ENCODE measurements around the gene FCMR.
"Not testable (repeated sequence)": the region's sequence is repeated elsewhere in the genome, so short reads cannot be mapped to it uniquely, and the experiment has no call there.

The FCMR gene

DNA sequence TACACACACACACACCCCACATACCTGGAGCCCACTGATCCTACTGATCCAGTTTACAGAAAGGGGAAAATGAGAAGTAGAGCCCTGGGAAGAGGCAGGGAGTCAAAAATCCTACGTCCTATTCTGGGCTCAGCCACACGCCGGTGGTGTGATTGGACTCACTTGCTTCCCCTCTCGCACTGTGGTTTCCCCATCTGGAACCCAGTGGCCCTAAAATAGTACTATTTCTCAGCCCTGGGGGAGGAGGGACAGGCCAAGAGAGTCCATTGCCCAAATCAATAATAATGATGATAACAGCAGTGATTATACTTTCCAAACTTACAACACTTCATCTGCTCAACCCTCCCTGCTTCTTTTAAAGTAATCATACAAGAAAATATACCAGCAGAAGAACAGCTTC is 27.5 kb upstream of the FCMR start:
- DNase-seq: no peak

DNA sequence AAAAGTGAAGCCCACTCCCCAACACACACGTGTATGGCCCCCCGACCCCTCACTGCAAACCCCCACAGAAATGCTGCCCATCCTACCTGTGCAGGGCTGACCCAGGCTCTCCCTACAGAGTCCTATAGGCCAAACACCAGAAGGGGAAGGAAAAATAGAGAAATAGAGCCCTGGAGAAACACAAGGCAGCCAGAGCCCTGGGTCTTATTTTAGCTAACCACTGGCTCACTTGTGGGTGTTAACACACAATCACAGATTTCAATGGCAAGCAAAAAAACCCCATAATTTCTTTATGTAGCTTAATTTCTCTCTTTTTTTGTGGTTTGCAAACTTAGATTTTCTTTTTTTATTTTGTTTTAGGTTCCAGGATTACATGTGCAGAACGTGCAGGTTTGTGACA is 25.5 kb upstream of the FCMR start:
- no peak for DNase-seq

DNA sequence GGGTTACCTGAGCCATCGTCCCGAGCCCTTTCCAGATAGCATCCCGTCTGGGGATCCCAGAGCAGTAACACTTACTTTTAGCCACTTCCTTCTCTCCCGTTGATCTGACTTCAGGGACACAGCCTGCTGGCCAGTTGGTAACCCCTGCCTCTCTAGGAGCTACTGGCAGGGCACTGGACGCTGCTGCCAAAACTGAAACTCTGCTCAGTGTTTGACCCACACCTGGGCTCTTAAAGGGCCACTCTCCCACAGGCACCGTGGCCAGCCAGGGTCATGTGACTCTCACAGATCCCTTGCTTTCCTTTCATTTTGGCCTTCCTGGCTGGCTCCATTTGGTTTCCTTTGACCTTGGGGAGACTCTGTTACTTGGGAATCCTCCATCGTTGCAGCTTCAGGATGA is 24.5 kb upstream of the FCMR start, which contains the start of gene PIGR:
Gene PIGR, minus strand, starts transcription at position 206 of the 400 bp plus-strand sequence. CDS start 5,935 bp downstream, outside the sequence.
- DNase-seq: no peak

DNA sequence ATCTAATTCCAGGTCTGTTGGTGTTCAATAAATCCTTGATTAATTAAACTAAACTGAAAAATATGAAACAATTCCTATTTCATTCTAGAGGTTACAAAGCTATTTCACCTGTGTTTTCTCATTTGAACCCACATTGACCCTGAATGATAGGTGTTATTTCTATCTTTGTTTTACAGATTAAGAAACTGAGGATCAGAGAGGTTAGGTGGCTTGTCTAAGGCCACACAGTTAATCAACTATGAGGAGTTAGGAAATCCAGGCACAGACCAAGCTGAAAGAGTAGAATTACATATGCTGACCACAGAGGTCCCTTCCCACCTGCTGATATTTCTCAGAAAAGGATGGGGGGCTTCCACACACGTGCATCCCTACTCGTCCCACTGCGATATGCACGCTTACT is 24.0 kb upstream of the FCMR start:
- no peak for DNase-seq

DNA sequence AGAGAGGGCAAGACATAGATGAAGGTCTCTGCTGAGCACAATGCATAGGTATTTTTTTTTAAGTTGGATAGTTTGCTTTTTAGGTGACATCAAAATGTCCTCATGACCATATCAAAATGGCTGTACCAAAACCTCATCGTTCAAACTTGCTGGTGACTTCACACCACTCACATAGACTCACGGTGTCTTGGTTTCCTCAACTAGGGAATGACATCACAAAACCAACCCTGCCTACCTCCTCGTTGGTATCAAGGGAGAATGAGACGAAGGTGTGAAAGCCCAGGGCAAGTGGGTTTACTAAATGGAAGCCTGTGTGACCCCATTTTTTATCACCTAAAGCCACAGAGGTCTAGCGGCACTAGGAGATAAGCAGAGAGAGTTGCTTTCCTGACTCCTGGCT is 23.0 kb upstream of the FCMR start:
- DNase-seq: peak; percentile 47

DNA sequence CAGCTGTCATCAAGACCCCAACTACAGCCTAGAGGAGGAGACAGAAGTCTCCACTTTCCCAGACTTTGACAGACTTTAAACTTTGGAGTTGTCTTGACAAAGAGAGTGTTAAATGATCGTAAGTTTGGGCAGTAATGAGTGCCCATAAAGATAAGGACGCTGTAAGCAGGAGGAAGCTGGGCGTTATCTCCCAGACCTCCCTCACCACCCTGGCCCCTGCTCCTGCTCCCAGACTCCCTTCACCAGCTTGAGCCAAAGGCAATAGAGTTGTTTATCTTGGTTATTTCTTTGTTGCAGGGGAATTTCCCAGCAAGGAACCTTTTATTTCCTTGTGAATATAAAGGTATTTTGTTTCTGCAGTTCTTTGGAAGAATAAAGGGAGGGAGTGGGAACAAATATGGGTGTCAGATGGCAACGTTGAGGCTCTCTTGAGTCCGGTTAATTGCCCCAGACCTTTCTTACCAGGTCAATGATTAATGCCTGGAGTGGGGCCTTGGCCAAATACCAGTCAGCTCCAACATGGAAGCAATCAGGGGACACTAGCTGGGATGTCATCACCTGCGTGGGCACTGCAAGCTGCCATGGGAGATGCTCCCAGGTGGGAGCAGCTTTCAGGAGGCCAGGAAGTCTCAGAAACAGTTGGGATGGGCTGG is 20.2 kb upstream of the FCMR start:
- peak; percentile 88 for DNase-seq

DNA sequence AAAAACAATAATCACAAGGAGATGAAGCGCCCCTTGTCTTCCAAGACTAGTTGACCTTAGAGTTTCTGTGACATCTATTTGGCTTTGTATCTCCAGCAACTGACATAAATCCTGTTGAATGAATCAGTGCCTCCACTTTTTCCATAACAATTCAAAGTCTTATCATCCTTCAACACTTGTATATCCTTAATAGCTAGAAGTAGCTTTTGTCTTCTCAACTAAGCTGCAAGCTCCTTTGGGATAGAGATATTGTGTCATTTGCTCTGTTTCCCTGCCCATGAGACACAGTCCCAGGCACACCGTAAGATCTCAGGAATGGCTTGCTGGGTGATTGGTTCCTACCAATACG is 18.8 kb upstream of the FCMR start:
- DNase-seq: no peak

DNA sequence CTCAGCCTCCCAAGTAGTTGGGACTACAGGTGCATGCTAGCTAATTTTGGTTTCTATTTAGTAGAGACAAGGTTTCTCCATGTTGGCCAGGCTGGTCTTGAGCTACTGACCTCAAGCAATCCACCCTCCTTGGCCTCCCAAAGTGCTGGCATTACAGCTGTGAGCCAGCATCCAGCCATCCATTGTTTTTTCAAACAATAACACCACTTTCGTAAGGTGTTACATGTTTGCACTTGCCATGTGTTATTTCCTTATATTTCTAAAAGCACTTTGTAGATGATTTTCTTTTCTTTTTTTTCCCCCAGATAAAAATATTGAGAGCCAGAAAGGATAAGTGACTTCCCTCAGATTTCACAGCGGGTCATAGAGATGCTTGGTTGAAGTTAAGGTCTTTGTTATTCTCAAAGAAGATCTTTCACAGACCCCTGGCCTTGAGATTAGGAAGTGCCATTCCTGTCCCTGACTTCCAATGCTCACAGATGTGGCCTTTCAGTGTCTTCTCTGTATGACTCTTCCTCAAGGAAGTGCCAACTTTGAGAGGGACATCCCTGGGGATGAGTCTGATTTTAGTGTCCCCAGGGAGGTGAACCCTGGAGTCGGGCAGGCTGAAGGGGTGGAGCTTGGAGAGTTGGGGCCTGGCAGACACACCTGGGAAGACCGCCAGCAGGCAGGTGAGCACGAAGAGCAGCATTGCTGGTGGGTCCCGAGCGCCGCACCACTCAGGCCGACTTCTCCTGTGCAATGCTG is 18.3 kb upstream of the FCMR start:
- DNase-seq: no peak

DNA sequence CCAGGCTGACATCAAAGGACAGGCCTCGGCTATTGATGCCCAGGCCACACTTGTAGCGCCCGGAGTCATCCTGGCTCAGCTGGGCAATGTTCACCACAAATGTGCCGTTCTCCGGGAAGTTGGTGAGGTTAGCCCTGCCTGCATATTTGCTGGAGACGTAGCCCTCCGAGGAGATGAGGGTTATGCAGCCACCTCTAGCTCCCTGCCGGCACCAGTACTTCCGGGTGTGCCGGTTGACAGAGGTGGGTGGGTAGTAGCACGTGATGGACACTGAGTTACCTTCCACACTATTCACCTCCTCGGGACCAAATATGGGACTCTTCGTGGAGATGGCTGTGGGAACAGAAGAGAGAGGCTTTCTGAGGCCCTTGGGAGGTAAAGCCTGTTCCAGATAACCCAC is 17.4 kb upstream of the FCMR start:
- no peak for DNase-seq

DNA sequence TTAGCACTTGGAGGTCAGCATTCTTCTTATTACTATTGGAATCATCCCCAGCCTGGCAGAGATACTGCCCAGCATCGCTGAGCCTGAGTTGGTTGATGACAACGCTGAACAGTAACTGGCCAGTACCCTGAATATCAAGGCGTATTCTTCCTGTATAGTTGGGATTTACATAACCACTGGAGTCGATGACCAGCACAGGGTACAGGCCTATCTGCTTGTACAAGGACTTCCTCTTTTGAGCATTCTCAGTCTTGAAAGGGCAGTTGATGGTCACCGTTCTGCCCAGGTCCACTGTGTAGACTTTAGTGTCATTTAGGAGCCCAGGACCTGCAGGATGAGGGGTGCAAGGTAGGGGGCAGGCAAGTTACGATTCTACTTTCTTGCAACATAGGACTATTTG is 15.7 kb upstream of the FCMR start:
- no peak for DNase-seq

DNA sequence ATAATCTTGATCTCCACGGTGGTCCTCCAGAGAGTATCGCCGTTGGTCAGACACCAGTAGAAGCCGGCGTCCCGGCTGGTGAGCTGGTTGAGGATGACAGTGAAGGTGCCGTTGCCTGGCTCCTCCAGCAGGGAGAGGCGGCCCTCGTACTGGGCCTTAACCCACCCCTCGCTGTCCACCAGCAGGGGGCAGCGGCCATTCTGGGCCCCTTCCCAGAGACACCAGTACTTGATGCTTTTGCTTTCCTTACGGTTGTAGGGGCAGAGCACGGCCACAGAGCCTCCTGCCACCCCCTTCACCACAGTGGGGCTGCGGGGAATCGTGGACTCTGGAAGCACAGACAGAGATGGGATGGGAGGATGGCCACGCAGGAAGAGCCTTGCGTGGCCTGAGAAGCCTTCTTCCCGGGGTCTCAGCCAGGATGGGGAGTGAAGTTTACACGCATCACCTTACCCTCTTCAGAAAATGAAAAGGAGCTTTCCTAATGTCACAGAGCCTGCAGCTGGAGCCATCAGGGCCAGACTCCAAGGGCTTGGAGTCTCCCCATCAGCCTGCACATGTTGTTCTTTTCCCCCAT is 13.8 kb upstream of the FCMR start:
- peak; percentile 81 for DNase-seq

DNA sequence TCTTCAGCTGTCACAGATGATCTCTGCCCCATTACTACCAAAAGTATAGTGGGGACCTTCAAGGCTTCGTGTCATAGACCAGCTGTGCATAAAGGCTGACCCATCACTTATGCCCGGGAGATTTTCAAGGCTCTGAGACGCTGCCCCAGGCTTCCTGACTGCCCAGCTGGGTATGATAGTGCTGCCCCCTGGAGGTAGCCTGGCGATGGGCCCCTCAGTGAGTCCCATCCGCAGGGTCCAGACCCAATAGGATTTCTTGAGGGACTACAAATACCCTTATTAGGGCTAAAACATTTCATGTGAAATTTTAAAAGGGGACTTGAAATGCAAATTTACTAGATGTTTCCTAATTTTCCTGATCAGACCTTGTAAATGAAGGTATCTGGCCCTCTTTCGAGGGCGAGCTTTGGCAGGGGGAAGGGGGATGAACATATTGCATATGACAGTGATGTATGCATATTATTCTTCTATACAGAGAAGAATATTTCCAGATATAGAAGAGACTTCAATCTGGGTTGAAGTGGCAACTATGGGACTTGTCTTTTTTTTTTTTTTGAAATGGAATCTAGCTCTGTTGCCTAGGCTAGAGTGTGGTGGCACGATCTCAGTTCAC is 11.7 kb upstream of the FCMR start:
- DNase-seq: peak; percentile 70

DNA sequence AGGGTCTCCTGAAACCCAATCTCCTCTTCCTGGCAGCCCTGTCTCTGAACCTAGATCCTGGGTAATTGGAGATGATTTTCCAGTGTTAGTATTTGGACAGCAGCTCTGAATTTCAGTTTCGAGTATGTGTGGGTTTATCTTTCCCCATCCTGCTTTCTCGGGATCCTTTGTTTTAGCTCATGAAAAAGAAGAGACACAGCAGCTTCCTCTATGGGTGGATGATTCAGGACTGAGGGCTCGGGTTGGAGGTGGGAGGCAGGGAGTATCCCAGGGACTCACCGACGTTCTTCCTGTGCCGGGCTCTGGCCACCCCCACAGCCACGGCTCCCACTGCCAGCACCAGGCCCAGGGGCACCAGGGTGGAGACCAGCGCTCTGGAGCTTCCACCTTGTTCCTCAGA is 10.4 kb upstream of the FCMR start:
- no peak for DNase-seq

DNA sequence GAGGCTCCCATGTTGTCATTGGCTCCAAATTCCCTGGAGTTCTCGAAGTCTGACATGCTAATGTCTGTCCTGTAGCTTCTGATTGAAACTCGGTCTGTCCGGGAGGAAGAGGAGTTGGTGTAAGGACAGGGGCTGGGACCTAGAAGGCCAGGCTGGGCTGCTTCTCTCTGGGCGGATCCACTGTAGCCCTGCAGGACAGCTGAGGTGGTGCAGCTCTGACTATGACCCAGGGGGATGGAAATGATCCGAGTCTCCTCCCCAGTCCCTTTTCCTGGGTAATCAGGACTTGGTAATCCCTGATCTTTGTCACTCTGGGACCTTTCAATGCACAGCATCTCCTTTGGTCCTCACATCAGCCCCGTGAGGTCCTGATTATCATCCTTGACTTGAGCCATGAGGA is 10.0 kb upstream of the FCMR start:
- no peak for DNase-seq

DNA sequence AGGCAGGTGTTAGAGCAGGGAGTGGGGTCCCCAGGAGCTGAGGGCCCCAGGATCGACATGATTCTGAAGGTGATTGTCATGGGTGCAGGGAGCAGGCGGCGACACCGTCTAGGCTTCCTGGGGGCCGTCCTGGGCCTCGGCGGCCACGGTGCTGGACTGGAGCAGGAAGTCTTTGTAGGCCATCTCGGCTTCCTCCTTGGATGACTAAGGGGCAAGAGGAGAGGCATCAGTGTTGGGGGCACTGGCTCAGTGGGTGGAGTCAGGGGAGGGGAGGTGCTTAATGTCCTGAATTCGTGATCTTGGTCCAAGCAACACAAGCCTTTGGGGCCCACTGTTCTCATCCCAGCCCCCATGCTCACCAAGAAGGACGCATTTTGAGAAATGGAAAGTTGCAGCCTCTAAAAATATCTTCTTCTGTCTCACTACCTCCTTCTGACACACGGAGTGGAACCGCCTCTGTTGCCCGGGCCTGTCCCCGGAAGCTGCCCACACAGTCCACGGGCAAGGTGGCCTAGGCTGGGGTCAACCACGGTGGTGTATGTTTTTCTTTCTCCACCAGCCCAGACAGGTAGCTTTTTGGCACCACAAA is 8.6 kb upstream of the FCMR start:
- no peak for DNase-seq

DNA sequence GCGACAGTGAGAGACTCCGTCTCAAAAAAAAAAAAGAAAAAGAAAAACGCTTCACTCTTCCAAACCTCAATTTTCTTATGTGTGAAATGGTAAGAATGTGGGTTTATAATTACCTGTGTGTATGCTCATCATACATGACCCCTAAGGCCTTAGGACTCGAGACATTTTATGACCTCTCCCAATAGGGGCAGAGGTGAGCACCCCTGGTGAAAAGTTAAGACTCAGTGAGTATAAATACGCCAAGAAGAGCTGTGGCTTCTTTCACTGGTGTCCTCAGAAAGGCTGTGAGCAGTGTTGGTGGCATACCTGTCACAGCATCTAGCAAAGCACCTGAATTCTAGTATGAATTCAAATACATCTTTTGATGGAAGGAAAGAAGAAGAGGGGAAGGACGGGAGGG is 7.8 kb upstream of the FCMR start:
- no peak for DNase-seq

DNA sequence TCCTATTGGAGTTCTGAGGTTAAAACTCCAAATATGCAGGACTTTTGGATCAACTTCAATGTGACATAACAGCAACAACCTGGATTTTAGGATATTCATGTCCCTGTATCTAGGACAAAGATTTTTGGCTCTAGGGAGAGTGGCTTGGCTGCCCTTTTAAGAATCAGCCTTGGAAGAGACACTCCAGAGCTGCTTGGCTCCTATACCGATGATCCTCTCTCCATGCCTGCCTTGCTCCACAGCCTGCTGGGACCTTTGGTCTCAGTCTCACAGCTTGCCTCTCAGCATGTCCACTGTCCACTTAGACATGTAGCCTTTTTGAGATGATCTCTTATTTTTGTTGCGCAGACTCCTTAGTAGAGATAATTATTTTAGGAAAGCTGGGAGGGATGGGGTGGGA is 4.5 kb upstream of the FCMR start:
- DNase-seq: no peak

DNA sequence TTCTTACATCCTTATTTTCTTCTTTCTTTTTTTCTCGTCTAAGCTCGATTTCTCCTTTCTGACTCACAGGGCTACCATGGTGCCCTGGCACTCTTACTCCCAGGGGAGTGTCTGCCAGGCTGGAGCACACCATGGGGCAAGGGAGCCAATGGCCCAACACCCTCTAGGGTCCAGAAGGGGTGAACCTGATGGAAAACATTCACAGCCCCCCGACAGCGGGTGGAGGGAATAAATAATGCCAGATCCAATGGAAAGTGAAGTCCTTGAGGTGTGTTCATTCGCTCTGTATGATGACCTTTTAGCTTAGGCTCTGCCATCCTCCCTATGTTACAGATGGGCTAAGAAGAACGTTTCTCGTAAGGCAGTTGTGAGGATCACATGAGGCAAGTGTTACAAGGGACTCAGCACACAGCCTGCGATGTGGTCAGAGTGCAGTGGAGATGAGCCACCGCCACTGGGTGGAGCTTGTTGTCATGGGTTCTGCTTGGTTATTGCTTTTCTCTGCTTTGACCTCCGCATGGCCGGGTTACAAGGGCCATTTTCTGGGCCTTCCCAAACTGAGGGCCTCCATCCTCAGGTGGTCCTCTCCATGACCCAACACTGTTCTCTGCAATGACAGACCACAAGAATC is 3.5 kb upstream of the FCMR start:
- peak; percentile 64 for DNase-seq

DNA sequence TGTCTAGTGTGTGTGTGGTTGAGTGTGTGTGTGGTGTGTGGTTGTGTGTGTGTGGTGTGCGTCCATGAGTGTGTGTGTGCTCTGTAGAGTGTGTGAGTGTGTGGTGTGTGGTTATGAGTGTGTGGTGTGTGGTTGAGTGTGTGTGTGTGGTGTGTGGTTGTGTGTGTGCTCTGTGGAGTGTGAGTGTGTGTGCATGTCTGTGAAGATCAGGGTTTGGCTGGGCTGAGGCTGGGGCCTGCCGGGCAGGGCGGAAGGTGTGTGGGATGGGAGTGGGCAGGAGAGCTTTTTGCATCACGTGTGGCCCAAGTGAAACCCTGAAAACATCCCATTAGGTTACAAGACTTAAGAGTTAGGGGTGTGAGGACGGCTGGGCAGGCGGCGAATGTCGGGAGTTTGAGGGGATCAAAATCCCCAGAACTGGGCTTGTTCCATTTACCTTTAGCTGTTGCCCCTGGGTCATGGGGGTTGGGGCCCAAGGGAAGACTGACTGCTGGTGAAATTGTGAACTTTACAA is 2.9 kb upstream of the FCMR start:
- no peak for DNase-seq

DNA sequence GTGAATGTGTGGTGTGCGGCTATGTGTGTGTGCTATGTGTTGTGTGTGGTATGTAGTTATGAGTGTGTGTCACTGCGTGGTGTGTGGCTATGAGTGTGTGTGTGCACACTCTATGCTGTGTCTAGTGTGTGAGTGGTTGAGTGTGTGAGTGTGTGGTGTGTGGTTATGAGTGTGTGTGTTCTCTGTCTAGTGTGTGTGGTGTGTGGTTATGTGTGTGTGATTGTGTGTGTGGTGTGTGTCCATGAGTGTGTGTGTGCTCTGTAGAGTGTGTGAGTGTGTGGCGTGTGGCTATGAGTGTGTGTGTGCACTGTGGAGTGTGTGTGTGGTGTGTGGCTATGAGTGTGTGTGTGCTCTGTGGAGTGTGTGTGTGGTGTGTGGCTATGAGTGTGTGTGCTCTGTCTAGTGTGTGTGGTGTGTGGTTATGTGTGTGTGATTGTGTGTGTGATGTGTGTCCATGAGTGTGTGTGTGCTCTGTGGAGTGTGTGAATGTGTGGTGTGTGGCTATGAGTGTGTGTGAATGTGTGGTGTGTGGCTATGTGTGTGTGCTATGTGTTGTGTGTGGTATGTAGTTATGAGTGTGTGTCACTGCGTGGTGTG is 2.3 kb upstream of the FCMR start:
- DNase-seq: not testable (repeated sequence)

DNA sequence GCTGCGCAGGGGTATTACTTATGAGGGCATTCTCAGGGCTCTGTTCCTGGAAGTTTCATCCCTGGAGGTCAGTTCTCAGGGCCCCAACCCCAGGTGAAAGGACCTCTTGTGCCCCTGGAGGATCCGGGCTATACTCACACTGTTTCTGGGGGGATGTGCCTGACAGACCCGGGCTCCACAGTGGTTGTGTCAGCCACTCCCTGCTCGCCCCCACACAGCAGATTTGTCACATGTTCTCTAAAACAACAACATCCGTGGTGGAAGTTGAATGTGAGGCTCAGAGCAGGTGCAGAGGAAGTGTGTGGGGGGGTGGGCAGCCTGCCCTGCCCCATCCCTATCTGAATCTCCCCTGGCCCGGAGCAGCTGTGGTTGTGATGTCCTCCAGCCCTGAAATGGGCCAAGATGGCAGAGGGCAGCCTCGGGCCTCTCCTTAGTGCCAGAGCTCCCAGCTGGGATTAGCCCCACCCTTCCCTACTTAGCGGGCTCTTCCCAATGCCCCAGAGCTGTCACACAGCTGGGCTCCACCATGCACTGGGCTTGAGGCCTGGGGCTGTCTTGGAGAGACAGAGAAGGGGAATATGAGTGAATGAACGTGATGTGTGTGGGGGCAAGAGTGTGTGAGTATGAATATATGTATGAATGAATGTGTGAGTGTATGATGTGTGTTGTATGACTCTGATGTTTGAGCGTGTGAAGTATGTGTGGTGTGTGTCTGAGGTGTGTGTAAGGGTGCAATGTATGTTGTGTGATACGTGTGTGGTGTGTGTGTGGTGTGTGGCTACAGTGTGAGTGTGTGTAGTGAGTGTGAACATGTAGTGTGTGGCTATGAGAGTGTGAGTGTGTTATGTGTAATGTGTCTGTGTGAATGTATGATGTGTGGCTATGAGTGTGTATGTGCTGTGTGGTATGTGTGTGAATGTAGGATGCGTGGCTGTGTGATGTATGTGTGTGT is 1.5 kb upstream of the FCMR start:
- DNase-seq: peak; percentile 31

All from hematopoietic multipotent progenitor cell treated with erythropoietin and hydrocortisone succinate and interleukin-3 and kit ligand, for 6 days (in vitro differentiated cells).